ENCODE measurements around the gene IGFL1.
"Not testable (repeated sequence)": the region's sequence is repeated elsewhere in the genome, so short reads cannot be mapped to it uniquely, and the experiment has no call there.

IGFL1 gene

DNA sequence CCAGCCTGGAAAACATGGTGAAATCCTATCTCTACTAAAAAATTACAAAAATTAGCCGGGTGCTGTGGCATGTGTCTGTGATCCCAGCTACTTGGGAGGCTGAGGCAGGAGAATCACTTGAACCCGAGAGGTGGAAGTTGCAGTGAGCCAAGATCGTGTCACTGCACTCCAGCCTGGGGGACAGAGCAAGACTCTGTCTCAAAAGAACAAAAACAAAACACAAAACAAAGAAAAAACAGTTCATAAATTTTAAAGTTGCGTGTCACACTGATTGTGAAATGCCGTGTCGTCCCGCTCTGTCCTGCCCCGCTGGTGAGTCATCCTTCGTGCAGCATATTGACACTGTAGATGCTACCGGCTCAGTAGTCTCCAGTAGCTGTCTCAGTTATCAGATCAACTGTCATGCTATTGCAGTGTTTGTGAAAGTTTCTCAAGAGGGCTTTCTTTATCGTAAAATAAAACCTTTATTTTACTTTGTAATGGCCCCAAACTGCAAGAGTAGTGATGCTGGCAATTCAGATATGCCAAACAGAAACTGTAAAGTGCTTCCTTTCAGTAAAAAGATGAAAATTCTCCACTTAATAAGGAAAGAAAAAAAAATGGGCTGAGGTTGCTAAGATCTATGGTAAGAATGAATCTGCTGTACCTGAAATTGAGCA, 36.4 kb upstream of the IGFL1 start:
- no peak overlapping the region for H3K27ac ChIP-seq (ENCODE audit: low read depth, low read length)
- peaks cover 0 to 4% of the 10 kb centered on the region in 2 donors for H3K27me3 ChIP-seq (ENCODE audit: control insufficient read depth in 1 of 2, insufficient read depth in 2 of 2, low read length in 2 of 2)
- no peaks in the 10 kb centered on the region for H3K36me3 ChIP-seq (ENCODE audit: insufficient read depth, low read length)
- H3K9me3 ChIP-seq (ENCODE audit: low read length), result no peaks in the 10 kb centered on the region
- no peak overlapping the region for H3K9ac ChIP-seq (ENCODE audit: low read length)
- peaks cover 4% of the 10 kb centered on the region for H3K4me1 ChIP-seq (ENCODE audit: insufficient read depth, low read length)
- H3K4me3 ChIP-seq (ENCODE audit: low read depth in 1 of 2, low read length in 2 of 2), result no peak overlapping the region

DNA sequence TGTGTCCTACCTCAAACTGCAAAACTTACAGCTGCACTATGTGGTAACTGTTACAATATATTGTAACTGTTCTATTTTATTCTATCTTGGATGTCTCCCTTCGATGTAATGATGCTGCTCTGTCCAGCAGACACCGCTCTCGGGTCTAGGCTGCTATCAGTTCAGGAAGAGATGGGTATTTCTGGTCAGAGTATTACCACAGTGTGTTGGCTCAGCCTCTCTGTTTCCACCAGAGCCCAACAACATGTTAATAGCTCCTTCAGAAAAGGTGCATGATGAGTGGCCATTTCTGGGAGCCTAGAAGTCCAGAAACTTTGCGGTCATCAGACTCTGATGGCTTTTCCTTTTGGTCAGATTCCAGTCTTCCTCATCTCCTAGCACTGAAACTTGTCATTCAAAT, 35.9 kb upstream of the IGFL1 start:
- peaks cover 0 to 4% of the 10 kb centered on the region in 2 donors for H3K27me3 ChIP-seq (ENCODE audit: control insufficient read depth in 1 of 2, insufficient read depth in 2 of 2, low read length in 2 of 2)
- H3K9ac ChIP-seq (ENCODE audit: low read length), result no peak overlapping the region
- H3K4me3 ChIP-seq (ENCODE audit: low read depth in 1 of 2, low read length in 2 of 2), result no peak overlapping the region
- H3K27ac ChIP-seq (ENCODE audit: low read depth, low read length), result no peak overlapping the region
- no peaks in the 10 kb centered on the region for H3K9me3 ChIP-seq (ENCODE audit: low read length)
- peaks cover 4% of the 10 kb centered on the region for H3K4me1 ChIP-seq (ENCODE audit: insufficient read depth, low read length)
- H3K36me3 ChIP-seq (ENCODE audit: insufficient read depth, low read length), result no peaks in the 10 kb centered on the region

DNA sequence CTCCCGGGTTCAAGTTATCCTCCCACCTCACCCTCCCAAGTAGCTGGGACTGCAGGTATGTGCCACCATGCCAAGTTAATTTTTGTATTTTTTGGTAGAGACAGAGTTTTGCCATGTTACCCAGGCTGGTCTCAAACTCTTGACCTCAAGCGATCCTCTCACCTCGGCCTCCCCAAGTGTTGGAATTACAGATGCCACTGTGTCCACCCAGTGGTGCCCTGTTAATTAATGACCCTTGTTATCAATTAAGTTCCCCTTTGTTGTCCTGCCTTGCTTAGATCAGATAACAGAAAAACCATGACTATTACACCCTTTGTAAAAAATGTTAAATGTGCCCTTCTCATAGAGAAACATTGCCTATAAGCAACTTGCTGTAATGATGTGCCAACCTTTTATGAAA, 34.4 kb upstream of the IGFL1 start:
- no peaks in the 10 kb centered on the region for H3K9me3 ChIP-seq (ENCODE audit: low read length)
- no peak overlapping the region for H3K9ac ChIP-seq (ENCODE audit: low read length)
- H3K27me3 ChIP-seq (ENCODE audit: control insufficient read depth in 1 of 2, insufficient read depth in 2 of 2, low read length in 2 of 2), result peaks cover 0 to 4% of the 10 kb centered on the region in 2 donors
- peaks cover 4% of the 10 kb centered on the region for H3K4me1 ChIP-seq (ENCODE audit: insufficient read depth, low read length)
- H3K36me3 ChIP-seq (ENCODE audit: insufficient read depth, low read length), result no peaks in the 10 kb centered on the region
- no peak overlapping the region for H3K27ac ChIP-seq (ENCODE audit: low read depth, low read length)
- H3K4me3 ChIP-seq (ENCODE audit: low read depth in 1 of 2, low read length in 2 of 2), result no peak overlapping the region

DNA sequence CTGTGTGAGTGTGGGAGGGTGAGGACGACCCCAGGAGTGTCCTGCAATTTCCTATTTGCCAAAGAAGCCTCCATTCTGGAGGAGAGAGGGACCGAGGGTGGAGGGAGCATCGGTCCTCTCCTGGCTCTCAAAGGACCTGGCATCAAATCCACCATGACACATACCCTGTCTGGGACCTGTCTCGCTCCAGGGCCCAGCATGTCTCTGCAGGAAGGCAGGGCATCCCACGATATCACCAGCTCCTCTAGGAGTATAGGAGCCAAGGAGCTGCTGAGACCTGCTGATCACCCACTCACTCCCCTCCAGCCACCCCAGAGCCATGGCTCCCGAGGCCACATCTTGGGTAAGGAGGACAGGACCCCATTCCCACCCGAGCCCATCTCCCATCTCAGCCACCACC, 33.6 kb upstream of the IGFL1 start:
- not testable (repeated sequence) for H3K36me3 ChIP-seq (ENCODE audit: insufficient read depth, low read length); H3K27me3 ChIP-seq (ENCODE audit: control insufficient read depth in 1 of 2, insufficient read depth in 2 of 2, low read length in 2 of 2)

DNA sequence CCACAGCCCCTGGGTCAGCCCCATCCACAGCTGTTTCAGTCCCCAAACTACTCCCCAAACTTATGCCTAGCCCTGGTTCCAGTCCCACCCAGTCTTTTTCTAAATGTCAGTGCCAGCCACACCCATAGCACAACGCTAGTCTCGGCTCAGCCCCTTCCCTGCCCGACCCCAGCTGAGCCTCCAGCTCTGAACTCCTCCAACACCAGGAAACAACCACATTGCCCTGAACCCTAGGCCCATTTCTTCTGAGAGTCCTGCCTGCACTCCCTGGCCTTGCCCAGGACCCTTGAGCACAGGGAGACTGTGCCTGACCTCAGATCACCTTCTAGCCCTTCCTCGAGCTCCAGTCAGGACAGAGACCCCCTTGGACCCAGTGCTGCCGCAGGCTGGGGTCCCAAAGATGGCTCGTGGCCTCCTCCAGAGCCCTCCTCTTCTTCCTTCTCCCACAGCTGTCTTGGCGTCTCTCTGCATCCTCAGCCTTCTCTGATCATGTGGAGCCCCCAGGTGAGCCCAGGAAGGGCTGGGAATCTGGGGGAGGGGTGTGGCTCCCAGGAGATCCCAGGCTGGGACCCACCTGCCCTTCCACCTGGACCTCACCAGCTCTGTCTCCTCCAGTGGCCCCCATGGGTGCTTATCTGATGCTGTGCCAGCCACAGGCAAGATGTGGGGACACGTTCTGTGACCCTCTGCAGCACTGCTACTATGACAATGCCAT, 33.0 kb upstream of the IGFL1 start:
- Histone ChIP-seq H3K27ac (ENCODE audit: low read depth, low read length) (no peak overlapping the region), H3K27me3 (ENCODE audit: control insufficient read depth in 1 of 2, insufficient read depth in 2 of 2, low read length in 2 of 2) (peaks cover 0 to 4% of the 10 kb centered on the region in 2 donors), H3K36me3 (ENCODE audit: insufficient read depth, low read length) (no peaks in the 10 kb centered on the region), H3K4me1 (ENCODE audit: insufficient read depth, low read length) (peaks cover 4% of the 10 kb centered on the region), H3K9ac (ENCODE audit: low read length) (no peak overlapping the region), H3K4me3 (ENCODE audit: low read depth in 1 of 2, low read length in 2 of 2) (no peak overlapping the region), H3K9me3 (ENCODE audit: low read length) (no peaks in the 10 kb centered on the region)

More for the DNA sequence above, 33.6 kb upstream of the IGFL1 start:
- H3K9me3 ChIP-seq (ENCODE audit: low read length); H3K9ac ChIP-seq (ENCODE audit: low read length); H3K27ac ChIP-seq (ENCODE audit: low read depth, low read length); H3K4me3 ChIP-seq (ENCODE audit: low read depth in 1 of 2, low read length in 2 of 2); H3K4me1 ChIP-seq (ENCODE audit: insufficient read depth, low read length): not testable (repeated sequence)

DNA sequence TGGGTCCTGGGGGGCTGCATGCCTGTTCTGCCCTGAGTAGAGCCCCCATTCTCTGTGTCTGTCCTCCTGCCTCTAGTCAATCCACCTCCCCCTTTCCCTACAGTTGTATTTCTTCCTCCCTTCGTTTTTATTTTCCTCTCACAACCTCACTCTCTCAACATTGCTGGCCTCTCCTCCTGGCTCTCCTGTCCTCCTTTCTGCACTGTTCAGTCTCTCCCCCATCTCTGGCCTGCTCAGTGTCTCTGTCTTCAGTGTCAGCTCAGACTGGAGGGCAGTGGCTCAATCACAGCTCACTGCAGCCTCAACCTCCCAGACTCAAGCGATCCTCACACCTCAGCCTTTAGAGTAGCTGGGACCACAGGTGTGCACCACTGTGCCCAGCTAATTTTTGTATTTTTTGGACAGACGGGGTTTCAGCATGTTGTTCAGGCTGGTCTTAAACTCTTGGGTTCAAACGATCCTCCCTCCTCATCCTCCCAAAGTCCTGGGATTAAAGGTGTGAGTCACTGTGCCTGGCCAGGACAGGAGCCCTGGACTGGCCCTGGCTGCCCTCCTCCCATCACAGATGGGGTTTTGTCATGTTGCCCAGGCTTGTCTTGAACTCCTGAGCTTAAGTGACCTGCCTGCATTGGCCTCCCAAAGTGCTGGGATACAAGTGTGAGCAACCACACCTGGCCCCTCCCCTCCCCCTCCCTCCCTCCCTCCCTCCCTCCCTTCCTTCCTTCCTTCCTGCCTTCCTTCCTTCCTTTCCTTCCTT, 32.0 kb upstream of the IGFL1 start:
- peaks cover 0 to 4% of the 10 kb centered on the region in 2 donors for H3K27me3 ChIP-seq (ENCODE audit: control insufficient read depth in 1 of 2, insufficient read depth in 2 of 2, low read length in 2 of 2)
- peaks cover 4% of the 10 kb centered on the region for H3K4me1 ChIP-seq (ENCODE audit: insufficient read depth, low read length)
- no peak overlapping the region for H3K9ac ChIP-seq (ENCODE audit: low read length)
- H3K36me3 ChIP-seq (ENCODE audit: insufficient read depth, low read length), result no peaks in the 10 kb centered on the region
- no peaks in the 10 kb centered on the region for H3K9me3 ChIP-seq (ENCODE audit: low read length)
- no peak overlapping the region for H3K4me3 ChIP-seq (ENCODE audit: low read depth in 1 of 2, low read length in 2 of 2)
- H3K27ac ChIP-seq (ENCODE audit: low read depth, low read length), result no peak overlapping the region

DNA sequence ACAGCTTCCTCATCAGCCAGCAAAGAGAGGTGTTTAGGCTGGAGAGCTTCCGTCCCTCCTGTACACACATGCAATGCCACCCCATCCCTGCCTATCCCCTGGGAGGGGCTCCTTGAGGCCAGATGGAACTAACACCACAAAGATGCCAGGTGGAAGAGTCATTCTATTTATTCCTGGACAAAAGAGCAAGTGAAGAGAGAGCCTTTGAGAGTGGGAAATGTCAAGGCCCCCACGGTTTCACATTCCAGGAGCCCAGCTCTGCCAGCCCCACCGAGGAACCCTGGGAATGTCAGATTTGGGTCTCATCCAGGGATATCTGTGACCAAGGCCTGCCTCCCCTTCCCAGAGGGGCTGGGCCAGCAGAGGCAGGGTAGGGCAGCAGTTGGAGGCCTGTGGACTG, 30.8 kb upstream of the IGFL1 start:
- Histone ChIP-seq H3K4me1 (ENCODE audit: insufficient read depth, low read length) (peaks cover 4% of the 10 kb centered on the region), H3K9me3 (ENCODE audit: low read length) (no peaks in the 10 kb centered on the region), H3K27ac (ENCODE audit: low read depth, low read length) (no peak overlapping the region), H3K27me3 (ENCODE audit: control insufficient read depth in 1 of 2, insufficient read depth in 2 of 2, low read length in 2 of 2) (peaks cover 0 to 4% of the 10 kb centered on the region in 2 donors), H3K36me3 (ENCODE audit: insufficient read depth, low read length) (no peaks in the 10 kb centered on the region), H3K4me3 (ENCODE audit: low read depth in 1 of 2, low read length in 2 of 2) (no peak overlapping the region), H3K9ac (ENCODE audit: low read length) (no peak overlapping the region)

DNA sequence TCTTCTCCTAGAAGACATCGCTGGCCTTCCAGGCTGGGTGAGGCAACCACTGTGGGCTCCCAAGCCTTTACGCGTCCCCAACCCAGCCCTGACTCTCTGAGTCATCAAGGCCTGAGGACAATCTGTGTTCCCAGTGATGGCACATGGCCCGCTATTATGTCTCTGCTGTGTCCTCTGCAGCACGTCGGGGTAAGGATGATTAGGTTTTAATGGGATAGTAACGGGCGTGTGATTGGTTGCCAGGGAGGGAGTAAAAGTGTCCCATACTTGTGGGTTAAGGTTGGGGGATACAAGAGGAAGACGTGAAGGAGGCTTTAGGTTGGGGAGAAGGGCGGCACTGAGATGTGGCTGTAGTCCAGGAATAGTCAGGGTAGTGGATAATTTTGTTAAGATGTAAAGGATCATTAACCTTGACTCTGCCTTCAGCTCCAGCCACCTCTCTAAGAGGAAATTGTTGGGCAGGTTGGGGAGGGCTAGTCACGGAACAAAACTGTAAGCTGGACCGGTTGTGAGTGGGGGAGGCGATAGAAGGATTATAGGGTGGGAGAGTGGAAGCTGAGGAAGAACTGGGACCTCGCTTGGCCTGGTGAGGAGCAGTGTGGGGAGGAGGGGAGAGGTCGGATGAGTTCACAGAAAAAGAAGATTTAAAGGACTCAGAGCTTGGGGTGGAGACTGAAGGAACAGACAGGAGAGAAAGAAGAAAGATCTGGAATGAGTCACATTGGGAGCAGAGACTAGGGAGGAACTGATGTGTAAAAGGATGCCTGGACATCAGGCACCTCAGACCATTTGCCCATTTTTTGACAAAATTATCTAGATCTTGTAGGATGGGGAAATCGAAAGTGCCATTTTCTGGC, 27.9 kb upstream of the IGFL1 start:
- Histone ChIP-seq H3K27ac (ENCODE audit: low read depth, low read length) (no peak overlapping the region), H3K36me3 (ENCODE audit: insufficient read depth, low read length) (no peaks in the 10 kb centered on the region), H3K4me1 (ENCODE audit: insufficient read depth, low read length) (peaks cover 3% of the 10 kb centered on the region), H3K9me3 (ENCODE audit: low read length) (no peaks in the 10 kb centered on the region), H3K4me3 (ENCODE audit: low read depth in 1 of 2, low read length in 2 of 2) (no peak overlapping the region), H3K9ac (ENCODE audit: low read length) (no peak overlapping the region), H3K27me3 (ENCODE audit: control insufficient read depth in 1 of 2, insufficient read depth in 2 of 2, low read length in 2 of 2) (peaks cover 0 to 2% of the 10 kb centered on the region in 2 donors)

DNA sequence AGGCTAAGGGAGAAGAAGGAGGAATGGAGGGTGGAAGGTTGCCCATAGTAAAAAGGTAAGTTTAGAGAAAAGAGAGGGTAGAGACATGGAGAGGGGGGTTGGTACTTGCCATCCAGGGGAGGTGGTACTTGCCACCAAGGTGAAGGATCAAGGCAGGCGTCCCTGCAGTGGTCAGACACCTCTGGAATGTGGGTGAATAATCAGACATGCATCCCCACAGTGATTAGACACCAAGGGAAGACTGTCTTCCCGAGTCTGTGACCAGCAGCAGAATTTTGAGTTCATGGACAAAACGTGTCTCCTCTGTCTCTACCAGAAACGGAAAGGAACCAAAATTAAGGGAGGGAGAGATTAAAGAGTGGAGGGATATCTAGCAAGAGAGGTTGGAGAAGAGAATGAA, 27.1 kb upstream of the IGFL1 start:
- Histone ChIP-seq H3K9ac (ENCODE audit: low read length) (no peak overlapping the region), H3K4me3 (ENCODE audit: low read depth in 1 of 2, low read length in 2 of 2) (no peak overlapping the region), H3K9me3 (ENCODE audit: low read length) (no peaks in the 10 kb centered on the region), H3K4me1 (ENCODE audit: insufficient read depth, low read length) (peaks cover 3% of the 10 kb centered on the region), H3K27ac (ENCODE audit: low read depth, low read length) (no peak overlapping the region), H3K36me3 (ENCODE audit: insufficient read depth, low read length) (no peaks in the 10 kb centered on the region), H3K27me3 (ENCODE audit: control insufficient read depth in 1 of 2, insufficient read depth in 2 of 2, low read length in 2 of 2) (no peaks in the 10 kb centered on the region)

DNA sequence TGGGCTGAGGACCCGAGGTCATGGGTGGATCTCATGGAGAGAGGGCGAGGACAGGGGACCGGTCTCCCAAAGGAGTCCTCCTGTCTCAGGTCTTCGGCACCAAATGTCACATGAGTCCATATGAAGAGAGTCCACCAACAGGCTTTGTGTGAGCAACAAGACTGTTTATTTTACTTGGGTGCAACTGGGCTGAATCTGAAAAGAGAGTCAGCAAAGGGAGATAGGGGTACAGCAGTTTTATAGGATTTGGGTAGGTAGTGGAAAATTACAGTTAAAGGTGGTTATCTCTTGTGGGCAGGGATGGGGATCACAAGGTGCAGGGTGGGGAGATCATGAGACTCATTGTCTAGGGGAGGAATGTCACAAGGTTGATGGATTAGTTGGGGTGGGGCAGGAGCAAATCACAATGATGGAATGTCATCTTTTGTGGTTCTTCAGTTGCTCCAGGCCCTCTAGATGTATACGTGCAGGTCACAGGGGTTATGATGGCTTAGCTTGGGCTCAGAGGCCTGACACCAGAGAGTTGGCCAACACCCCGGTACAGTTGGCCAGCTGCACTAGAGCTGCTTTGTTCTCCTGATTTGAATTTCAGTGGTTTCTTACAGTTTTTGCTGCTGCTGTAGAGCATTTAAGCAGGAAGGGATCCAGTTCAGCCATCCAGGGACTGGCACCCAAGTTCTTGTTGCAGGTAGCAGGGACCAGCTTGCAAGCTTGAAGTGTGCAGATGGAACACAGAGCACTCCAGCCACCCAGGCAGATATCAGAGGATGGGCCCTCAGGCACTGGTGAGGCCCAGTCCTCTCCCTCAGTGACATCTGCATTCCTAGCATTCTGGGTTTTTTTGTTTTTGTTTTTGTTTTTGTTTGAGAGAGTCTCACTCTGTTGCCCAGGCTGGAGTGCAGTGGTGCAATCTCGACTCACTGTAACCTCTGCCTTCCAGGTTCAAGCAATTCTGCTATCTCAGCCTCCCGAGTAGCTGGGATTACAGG, 26.4 kb upstream of the IGFL1 start:
- Histone ChIP-seq H3K4me3 (ENCODE audit: low read depth in 1 of 2, low read length in 2 of 2) (no peak overlapping the region), H3K27me3 (ENCODE audit: control insufficient read depth in 1 of 2, insufficient read depth in 2 of 2, low read length in 2 of 2) (no peaks in the 10 kb centered on the region), H3K27ac (ENCODE audit: low read depth, low read length) (no peak overlapping the region), H3K9me3 (ENCODE audit: low read length) (no peaks in the 10 kb centered on the region), H3K36me3 (ENCODE audit: insufficient read depth, low read length) (no peaks in the 10 kb centered on the region), H3K9ac (ENCODE audit: low read length) (no peak overlapping the region), H3K4me1 (ENCODE audit: insufficient read depth, low read length) (peaks cover 3% of the 10 kb centered on the region)
